K562 (cell line): ENCODE data around the gene PLXNA3. TPM values are rescaled to one million over a fixed set of nuclear protein-coding genes. Genes with fewer than 3 reads are reported as not detected.
A peak's percentile ranks its signal among the peaks of the same experiment; 100 is the strongest.

ENCODE experiments used
- CHD2 ChIP-seq: IDR thresholded peaks from 2 replicates; pipeline ENCODE4 v1.6.1; 2011; ENCODE audit warnings: low read depth, low read length
- FOXA1 ChIP-seq: fragments of 450-650 bp; IDR thresholded peaks from 2 replicates; pipeline ENCODE4 v1.6.1; 2016; ENCODE audit warnings: mild to moderate bottlenecking, borderline replicate concordance
- HNRNPL ChIP-seq: fragments of 200-400 bp; formaldehyde crosslinking; IDR thresholded peaks from 2 replicates; pipeline ENCODE4 v1.6.1; 2017; ENCODE audit warnings: low read depth, mild to moderate bottlenecking, low read length
- KLF10 ChIP-seq: fragments of 250-450 bp; sonication (Bioruptor Pico); IDR thresholded peaks from 2 replicates; pipeline ENCODE4 v1.6.1; 2021; ENCODE audit warnings: matching md5 sums
- NEUROD1 ChIP-seq: fragments of 150-350 bp; IDR thresholded peaks from 2 replicates; pipeline ENCODE4 v1.6.1; 2014; ENCODE audit warnings: borderline replicate concordance, low read length, low read depth; ENCODE audit not compliant: partially characterized antibody
- NFXL1 ChIP-seq: fragments of 450-650 bp; formaldehyde crosslinking; IDR thresholded peaks from 2 replicates; pipeline ENCODE4 v1.4.0; 2021; ENCODE audit warnings: mild to moderate bottlenecking
- PTBP1 ChIP-seq: fragments of 200-400 bp; formaldehyde crosslinking; IDR thresholded peaks from 2 replicates; pipeline ENCODE4 v1.6.1; 2017; ENCODE audit warnings: low read depth, low read length
- TAF1 ChIP-seq: IDR thresholded peaks from 2 replicates; pipeline ENCODE4 v1.6.1; 2011; ENCODE audit warnings: mild to moderate bottlenecking, low read length, moderate library complexity; ENCODE audit not compliant: insufficient read depth, control insufficient read depth, severe bottlenecking; ENCODE audit errors: extremely low read depth
- TAL1 ChIP-seq: fragments of 450-650 bp; IDR thresholded peaks from 2 replicates; pipeline ENCODE4 v1.6.1; 2016; ENCODE audit warnings: mild to moderate bottlenecking
- YY1 ChIP-seq, 3 experiments: IDR thresholded peaks; 2 replicates each; pipeline ENCODE4 v1.6.1; 2011; ENCODE audit warnings: low read length in 2 of 3, mild to moderate bottlenecking in 2 of 3, moderate library complexity in 2 of 3, borderline replicate concordance in 1 of 3, control low read depth in 1 of 3, low read depth in 1 of 3; ENCODE audit not compliant: insufficient read depth in 3 of 3, insufficient replicate concordance in 2 of 3, control insufficient read depth in 1 of 3, insufficient read length in 1 of 3; ENCODE audit errors: extremely low read depth in 1 of 3
- ZNF239 ChIP-seq: fragments of 250-450 bp; sonication (Bioruptor Pico); IDR thresholded peaks from 2 replicates; pipeline ENCODE4 v1.4.0; 2020; ENCODE audit warnings: mild to moderate bottlenecking
- polyA plus RNA-seq, 8 experiments: library from polyadenylated mRNA; depleted of rRNA in 4 of 8; stranded (reverse) in 5 of 8; unstranded in 3 of 8; fragments of >200 nt; fragmentation: Nextera tagmentation in 2 of 8; fragmentation: Illumina TruSeq in 1 of 8; extraction: Ambion mirVana in 2 of 8; extraction: Trizol in 1 of 8; gene quantifications; 2 replicates each; pipeline versions ENCODE4 v1.2.1 to v1.2.3, GENCODE V29; 2011 to 2014; ENCODE audit warnings: inconsistent platforms in 1 of 8, missing spikeins in 1 of 8
- total RNA-seq, 7 experiments: library from RNA; depleted of rRNA in 6 of 7; stranded (reverse); fragments of >200 nt in 6 of 7; fragmentation: Illumina TruSeq in 2 of 7; extraction: Trizol in 2 of 7; gene quantifications; 2 replicates each; pipeline versions ENCODE4 v1.2.1 to v1.2.3, GENCODE V29; 2011 to 2021; ENCODE audit warnings: low replicate concordance in 1 of 7
- TF ChIP-seq, protein P1 (sequence below): sonication (generic); formaldehyde crosslinking; IDR thresholded peaks from 2 replicates; pipeline ENCODE4 v1.9.0; 2022; ENCODE audit warnings: mild to moderate bottlenecking, missing genetic modification reagents
- TF ChIP-seq, protein P2 (sequence below), 2 experiments: fragments of 450-650 bp in 1 of 2; sonication (generic) in 1 of 2; formaldehyde crosslinking in 1 of 2; IDR thresholded peaks; 2 replicates each; pipeline versions ENCODE4 v1.7.1 to v1.9.0; 2016 to 2022; ENCODE audit warnings: inconsistent platforms in 1 of 2, mild to moderate bottlenecking in 1 of 2, missing genetic modification reagents in 1 of 2
- TF ChIP-seq, protein P3 (sequence below): sonication (generic); formaldehyde crosslinking; IDR thresholded peaks from 2 replicates; pipeline ENCODE4 v1.8.1; 2022; ENCODE audit warnings: missing genetic modification reagents

The PLXNA3 gene
- total and polyA plus RNA-seq, 9 of the 15 experiments (the other 6 are each of a cell fraction or from before 2014, with no cell fraction given) = 0.32 to 47.8 (median 7.5) TPM

DNA sequence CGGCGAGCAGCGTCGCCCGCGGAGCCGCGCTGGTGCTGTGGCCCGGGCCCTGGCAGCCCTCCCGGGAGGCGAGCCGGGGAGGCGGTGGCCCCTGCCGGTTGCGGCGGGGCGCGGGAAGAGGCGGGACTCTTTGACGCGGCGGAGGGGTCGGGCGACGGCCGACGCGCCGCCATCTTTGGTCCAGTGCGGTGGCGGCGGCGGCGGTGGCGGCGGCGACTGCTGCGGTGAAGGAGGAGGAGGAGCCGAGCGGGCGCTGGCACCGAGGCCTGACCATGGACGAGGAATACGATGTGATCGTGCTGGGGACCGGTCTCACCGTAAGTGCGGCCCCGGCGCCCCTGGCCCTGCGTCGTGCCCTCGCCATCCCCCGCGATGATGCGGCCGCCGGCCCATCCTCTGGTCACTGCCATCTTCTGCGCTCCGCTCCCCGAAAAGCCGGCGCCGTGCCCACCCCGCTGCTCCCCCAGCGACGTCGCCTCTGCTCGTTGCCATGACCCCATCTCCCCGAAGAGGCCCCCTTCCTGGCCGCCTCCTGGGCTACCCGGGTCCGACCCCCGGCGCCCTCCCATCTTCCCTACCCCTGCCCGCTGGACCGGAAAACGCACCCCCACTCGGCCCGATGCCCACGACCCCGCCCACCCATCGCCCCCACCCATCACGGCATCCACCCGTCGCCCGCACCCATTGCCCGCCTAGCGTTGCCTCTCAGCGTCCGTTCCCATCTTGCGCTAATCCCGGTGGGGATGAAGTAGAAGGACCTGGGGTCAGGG, 20.9 kb upstream of the PLXNA3 start, which contains the start of gene GDI1 (continued):
- TF ChIP-seq, protein P1, sequence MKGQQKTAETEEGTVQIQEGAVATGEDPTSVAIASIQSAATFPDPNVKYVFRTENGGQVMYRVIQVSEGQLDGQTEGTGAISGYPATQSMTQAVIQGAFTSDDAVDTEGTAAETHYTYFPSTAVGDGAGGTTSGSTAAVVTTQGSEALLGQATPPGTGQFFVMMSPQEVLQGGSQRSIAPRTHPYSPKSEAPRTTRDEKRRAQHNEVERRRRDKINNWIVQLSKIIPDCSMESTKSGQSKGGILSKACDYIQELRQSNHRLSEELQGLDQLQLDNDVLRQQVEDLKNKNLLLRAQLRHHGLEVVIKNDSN (CRISPR knock-in tag) = no peak
- TF ChIP-seq ZNF239 = no peak
- no peak for TF ChIP-seq TAL1
- TF ChIP-seq YY1 (IDR thresholded peaks at IDR 0.05; ENCODE audit: borderline replicate concordance in 1 of 3, control insufficient read depth in 1 of 3, extremely low read depth in 1 of 3, insufficient read depth in 3 of 3, insufficient read length in 1 of 3, insufficient replicate concordance in 2 of 3, low read depth in 1 of 3, low read length in 2 of 3) = peak; percentile 71 to 96 (median 91)
- no peak for TF ChIP-seq PTBP1
- TF ChIP-seq FOXA1 = no peak
- peak; percentile 58 for TF ChIP-seq TAF1
- no peak for TF ChIP-seq NFXL1 (CRISPR knock-in tag)
- TF ChIP-seq, protein P2, sequence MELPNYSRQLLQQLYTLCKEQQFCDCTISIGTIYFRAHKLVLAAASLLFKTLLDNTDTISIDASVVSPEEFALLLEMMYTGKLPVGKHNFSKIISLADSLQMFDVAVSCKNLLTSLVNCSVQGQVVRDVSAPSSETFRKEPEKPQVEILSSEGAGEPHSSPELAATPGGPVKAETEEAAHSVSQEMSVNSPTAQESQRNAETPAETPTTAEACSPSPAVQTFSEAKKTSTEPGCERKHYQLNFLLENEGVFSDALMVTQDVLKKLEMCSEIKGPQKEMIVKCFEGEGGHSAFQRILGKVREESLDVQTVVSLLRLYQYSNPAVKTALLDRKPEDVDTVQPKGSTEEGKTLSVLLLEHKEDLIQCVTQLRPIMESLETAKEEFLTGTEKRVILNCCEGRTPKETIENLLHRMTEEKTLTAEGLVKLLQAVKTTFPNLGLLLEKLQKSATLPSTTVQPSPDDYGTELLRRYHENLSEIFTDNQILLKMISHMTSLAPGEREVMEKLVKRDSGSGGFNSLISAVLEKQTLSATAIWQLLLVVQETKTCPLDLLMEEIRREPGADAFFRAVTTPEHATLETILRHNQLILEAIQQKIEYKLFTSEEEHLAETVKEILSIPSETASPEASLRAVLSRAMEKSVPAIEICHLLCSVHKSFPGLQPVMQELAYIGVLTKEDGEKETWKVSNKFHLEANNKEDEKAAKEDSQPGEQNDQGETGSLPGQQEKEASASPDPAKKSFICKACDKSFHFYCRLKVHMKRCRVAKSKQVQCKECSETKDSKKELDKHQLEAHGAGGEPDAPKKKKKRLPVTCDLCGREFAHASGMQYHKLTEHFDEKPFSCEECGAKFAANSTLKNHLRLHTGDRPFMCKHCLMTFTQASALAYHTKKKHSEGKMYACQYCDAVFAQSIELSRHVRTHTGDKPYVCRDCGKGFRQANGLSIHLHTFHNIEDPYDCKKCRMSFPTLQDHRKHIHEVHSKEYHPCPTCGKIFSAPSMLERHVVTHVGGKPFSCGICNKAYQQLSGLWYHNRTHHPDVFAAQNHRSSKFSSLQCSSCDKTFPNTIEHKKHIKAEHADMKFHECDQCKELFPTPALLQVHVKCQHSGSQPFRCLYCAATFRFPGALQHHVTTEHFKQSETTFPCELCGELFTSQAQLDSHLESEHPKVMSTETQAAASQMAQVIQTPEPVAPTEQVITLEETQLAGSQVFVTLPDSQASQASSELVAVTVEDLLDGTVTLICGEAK (IDR thresholded peaks at IDR 0.05) = no peak
- TF ChIP-seq, protein P2 (CRISPR knock-in tag; IDR thresholded peaks at IDR 0.05) = no peak
- TF ChIP-seq NEUROD1 = no peak
- TF ChIP-seq CHD2 = peak; percentile 67
- TF ChIP-seq, protein P3, sequence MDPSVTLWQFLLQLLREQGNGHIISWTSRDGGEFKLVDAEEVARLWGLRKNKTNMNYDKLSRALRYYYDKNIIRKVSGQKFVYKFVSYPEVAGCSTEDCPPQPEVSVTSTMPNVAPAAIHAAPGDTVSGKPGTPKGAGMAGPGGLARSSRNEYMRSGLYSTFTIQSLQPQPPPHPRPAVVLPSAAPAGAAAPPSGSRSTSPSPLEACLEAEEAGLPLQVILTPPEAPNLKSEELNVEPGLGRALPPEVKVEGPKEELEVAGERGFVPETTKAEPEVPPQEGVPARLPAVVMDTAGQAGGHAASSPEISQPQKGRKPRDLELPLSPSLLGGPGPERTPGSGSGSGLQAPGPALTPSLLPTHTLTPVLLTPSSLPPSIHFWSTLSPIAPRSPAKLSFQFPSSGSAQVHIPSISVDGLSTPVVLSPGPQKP (CRISPR knock-in tag) = no peak
- TF ChIP-seq HNRNPL = 0 out of 2 replicates have a peak, but pooled peaks have one; percentile 39
- no peak for TF ChIP-seq KLF10 (CRISPR knock-in tag)
